Esophagus squamous epithelium (tissue), 4 donors: ENCODE data around the gene C10orf71.

Source experiments
- CTCF ChIP-seq, 6 experiments: fragments of 450-650 bp in 4 of 6; fragments of 200-600 bp in 2 of 6; sonication (generic) in 2 of 6; IDR thresholded peaks; one replicate each; pipeline ENCODE4 v1.5.1; 2016 to 2019; ENCODE audit warnings: antibody characterized with exemption in 6 of 6, mild to moderate bottlenecking in 4 of 6, moderate library complexity in 4 of 6
- POLR2A ChIP-seq, 4 donors: fragments of 450-650 bp; IDR thresholded peaks; one replicate each; pipeline ENCODE4 v1.6.1; 2017; ENCODE audit warnings: antibody characterized with exemption in 4 of 4, mild to moderate bottlenecking in 4 of 4, moderate library complexity in 3 of 4

GRCh38 chr10:49284356-49284755 lies 14.6 kb upstream of the C10orf71 start:
- TF ChIP-seq CTCF (IDR thresholded peaks at IDR 0.05) (no peak), POLR2A (IDR thresholded peaks at IDR 0.05) (no peak)
